A549 (cell line): ENCODE results near the gene SLC16A13.

Experiments
- EP300 ChIP-seq, 2 experiments: fragments of >200 bp; sonication (Bioruptor Twin); formaldehyde crosslinking; IDR thresholded peaks; 2 replicates in 1 of 2; 3 replicates in 1 of 2; pipeline ENCODE4 v1.6.1; 2016 to 2017
- GATA3 ChIP-seq: IDR thresholded peaks from 2 replicates; pipeline ENCODE4 v1.6.1; 2012; ENCODE audit warnings: borderline replicate concordance
- KDM1A ChIP-seq: fragments of 200-600 bp; sonication (generic); IDR thresholded peaks from 2 replicates; pipeline ENCODE4 v1.6.1; 2016; ENCODE audit warnings: low read depth, mild to moderate bottlenecking
- MYC ChIP-seq: IDR thresholded peaks from 2 replicates; pipeline ENCODE4 v1.6.1; 2012; ENCODE audit warnings: mild to moderate bottlenecking, inconsistent platforms, low read length, improper control_type of control experiment, borderline replicate concordance
- POLR2A ChIP-seq: IDR thresholded peaks from 2 replicates; pipeline ENCODE4 v1.6.1; 2012; ENCODE audit warnings: mild to moderate bottlenecking, low read length
- RFX5 ChIP-seq: fragments of 450-650 bp; IDR thresholded peaks from 2 replicates; pipeline ENCODE4 v1.7.1; 2014; ENCODE audit warnings: antibody characterized with exemption, mild to moderate bottlenecking, moderate library complexity
- TF ChIP-seq, protein P1 (sequence below): fragments of 450-650 bp; IDR thresholded peaks from 2 replicates; pipeline ENCODE4 v1.6.1; 2014; ENCODE audit warnings: antibody characterized with exemption
- TF ChIP-seq, protein P2 (sequence below): fragments of >200 bp; sonication (Bioruptor Twin); formaldehyde crosslinking; IDR thresholded peaks from 3 replicates; pipeline ENCODE4 v1.5.1; 2016
- TF ChIP-seq, protein P3 (sequence below): fragments of 200-600 bp; sonication (generic); IDR thresholded peaks from 2 replicates; pipeline ENCODE4 v1.6.1; 2016; ENCODE audit warnings: antibody characterized with exemption, mild to moderate bottlenecking, moderate library complexity

DNA sequence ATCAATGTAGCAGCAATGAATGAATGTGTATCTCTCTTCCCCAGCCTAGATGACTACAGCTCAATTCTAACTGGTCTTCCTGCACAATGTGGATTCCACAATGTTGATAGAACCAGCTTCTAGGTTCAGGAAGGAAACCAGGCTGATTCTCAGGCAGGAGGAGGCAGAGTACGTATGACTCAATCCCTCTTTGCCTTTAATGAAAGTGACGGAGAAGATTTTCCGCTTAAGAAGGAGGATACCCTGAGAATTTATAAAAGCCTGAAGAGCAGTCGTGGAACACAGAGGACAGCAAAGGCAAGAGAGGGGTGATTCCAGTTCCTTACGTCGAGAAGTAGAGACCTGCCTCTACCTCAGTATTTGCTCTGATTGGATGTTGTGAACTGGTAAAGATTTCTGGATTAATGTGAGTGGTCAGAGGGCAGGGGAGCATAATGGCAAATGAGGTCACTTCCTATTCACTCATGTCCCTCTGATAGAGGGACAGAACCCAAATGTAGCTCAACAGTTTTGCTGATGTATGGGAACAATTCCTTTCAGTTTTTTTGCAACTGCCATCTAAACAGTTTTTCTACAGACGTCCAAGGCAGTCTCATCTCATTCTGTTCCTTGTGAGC, 23.1 kb downstream of the SLC16A13 start:
- TF ChIP-seq MYC: no peak
- TF ChIP-seq GATA3: no peak
- TF ChIP-seq, protein P1, sequence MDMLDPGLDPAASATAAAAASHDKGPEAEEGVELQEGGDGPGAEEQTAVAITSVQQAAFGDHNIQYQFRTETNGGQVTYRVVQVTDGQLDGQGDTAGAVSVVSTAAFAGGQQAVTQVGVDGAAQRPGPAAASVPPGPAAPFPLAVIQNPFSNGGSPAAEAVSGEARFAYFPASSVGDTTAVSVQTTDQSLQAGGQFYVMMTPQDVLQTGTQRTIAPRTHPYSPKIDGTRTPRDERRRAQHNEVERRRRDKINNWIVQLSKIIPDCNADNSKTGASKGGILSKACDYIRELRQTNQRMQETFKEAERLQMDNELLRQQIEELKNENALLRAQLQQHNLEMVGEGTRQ: no peak
- TF ChIP-seq, protein P2, sequence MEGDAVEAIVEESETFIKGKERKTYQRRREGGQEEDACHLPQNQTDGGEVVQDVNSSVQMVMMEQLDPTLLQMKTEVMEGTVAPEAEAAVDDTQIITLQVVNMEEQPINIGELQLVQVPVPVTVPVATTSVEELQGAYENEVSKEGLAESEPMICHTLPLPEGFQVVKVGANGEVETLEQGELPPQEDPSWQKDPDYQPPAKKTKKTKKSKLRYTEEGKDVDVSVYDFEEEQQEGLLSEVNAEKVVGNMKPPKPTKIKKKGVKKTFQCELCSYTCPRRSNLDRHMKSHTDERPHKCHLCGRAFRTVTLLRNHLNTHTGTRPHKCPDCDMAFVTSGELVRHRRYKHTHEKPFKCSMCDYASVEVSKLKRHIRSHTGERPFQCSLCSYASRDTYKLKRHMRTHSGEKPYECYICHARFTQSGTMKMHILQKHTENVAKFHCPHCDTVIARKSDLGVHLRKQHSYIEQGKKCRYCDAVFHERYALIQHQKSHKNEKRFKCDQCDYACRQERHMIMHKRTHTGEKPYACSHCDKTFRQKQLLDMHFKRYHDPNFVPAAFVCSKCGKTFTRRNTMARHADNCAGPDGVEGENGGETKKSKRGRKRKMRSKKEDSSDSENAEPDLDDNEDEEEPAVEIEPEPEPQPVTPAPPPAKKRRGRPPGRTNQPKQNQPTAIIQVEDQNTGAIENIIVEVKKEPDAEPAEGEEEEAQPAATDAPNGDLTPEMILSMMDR: no peak
- no peak for TF ChIP-seq KDM1A
- TF ChIP-seq, protein P3, sequence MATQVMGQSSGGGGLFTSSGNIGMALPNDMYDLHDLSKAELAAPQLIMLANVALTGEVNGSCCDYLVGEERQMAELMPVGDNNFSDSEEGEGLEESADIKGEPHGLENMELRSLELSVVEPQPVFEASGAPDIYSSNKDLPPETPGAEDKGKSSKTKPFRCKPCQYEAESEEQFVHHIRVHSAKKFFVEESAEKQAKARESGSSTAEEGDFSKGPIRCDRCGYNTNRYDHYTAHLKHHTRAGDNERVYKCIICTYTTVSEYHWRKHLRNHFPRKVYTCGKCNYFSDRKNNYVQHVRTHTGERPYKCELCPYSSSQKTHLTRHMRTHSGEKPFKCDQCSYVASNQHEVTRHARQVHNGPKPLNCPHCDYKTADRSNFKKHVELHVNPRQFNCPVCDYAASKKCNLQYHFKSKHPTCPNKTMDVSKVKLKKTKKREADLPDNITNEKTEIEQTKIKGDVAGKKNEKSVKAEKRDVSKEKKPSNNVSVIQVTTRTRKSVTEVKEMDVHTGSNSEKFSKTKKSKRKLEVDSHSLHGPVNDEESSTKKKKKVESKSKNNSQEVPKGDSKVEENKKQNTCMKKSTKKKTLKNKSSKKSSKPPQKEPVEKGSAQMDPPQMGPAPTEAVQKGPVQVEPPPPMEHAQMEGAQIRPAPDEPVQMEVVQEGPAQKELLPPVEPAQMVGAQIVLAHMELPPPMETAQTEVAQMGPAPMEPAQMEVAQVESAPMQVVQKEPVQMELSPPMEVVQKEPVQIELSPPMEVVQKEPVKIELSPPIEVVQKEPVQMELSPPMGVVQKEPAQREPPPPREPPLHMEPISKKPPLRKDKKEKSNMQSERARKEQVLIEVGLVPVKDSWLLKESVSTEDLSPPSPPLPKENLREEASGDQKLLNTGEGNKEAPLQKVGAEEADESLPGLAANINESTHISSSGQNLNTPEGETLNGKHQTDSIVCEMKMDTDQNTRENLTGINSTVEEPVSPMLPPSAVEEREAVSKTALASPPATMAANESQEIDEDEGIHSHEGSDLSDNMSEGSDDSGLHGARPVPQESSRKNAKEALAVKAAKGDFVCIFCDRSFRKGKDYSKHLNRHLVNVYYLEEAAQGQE: no peak
- TF ChIP-seq RFX5: no peak
- TF ChIP-seq POLR2A: no peak
- no peak for TF ChIP-seq EP300 (IDR thresholded peaks at IDR 0.05)
